IMR-90 (cell line): ENCODE results near the gene PP2D1. TPM values are rescaled to one million over a fixed set of nuclear protein-coding genes. Genes with fewer than 3 reads are reported as not detected.

ENCODE experiments used
- ATAC-seq: fragments of 200-7000 bp; cut with Tn5 transposase; 2 replicates; pipeline ENCODE4 v1.9.1; 2020; ENCODE audit warnings: low read depth, mild to moderate bottlenecking, moderate library complexity
- BruUV-seq: library from RNA; stranded (reverse); fragments of 400-500 nt; replicated peaks from 2 replicates; lab custom pipeline; 2021; lab: Mats Ljungman, UMichigan
- CTCF ChIA-PET: fragments of 300-600 bp; formaldehyde crosslinking; extraction: SDS; loops from one replicate; lab custom pipeline; 2021; ENCODE audit warnings: antibody characterized with exemption; lab: Yijun Ruan, JAX
- POLR2A ChIA-PET: fragments of 300-600 bp; sonication (Branson Sonifier 250); formaldehyde crosslinking; loops from one replicate; lab custom pipeline; 2022; ENCODE audit warnings: antibody characterized with exemption; ENCODE audit not compliant: unreplicated experiment; lab: Charles Lee
- DNase-seq: peaks from one replicate; pipeline ENCODE4 v3.0.0; 2013
- H2AFZ ChIP-seq: replicated peaks from 2 replicates; pipeline ENCODE3; 2013; ENCODE audit warnings: low read length, mild to moderate bottlenecking; ENCODE audit not compliant: poor library complexity
- H2AK5ac ChIP-seq: 2 replicates; pipeline ENCODE4 v1.6.1; 2013; ENCODE audit warnings: low read depth, low read length, inconsistent platforms
- H2AK9ac ChIP-seq: replicated peaks from 2 replicates; pipeline ENCODE3; 2013; ENCODE audit warnings: mild to moderate bottlenecking, low read depth, low read length, moderate library complexity; ENCODE audit not compliant: poor library complexity
- H2BK120ac ChIP-seq: 2 replicates; pipeline ENCODE4 v1.6.1; 2013; ENCODE audit warnings: low read depth, low read length, inconsistent platforms
- H2BK15ac ChIP-seq: 3 replicates; pipeline ENCODE4 v1.6.1; 2013; ENCODE audit warnings: low read depth, low read length, inconsistent platforms
- H2BK20ac ChIP-seq: 2 replicates; pipeline ENCODE4 v1.6.1; 2013; ENCODE audit warnings: low read depth, mild to moderate bottlenecking, inconsistent platforms, low read length, moderate library complexity
- H2BK5ac ChIP-seq: 2 replicates; pipeline ENCODE4 v1.6.1; 2013; ENCODE audit warnings: mild to moderate bottlenecking, low read depth, low read length, inconsistent platforms; ENCODE audit not compliant: poor library complexity, severe bottlenecking
- H3K14ac ChIP-seq: replicated peaks from 2 replicates; pipeline ENCODE4 v1.6.1; 2013; ENCODE audit warnings: low read depth, low read length, inconsistent platforms
- H3K18ac ChIP-seq: 2 replicates; pipeline ENCODE4 v1.6.1; 2013; ENCODE audit warnings: low read depth, low read length, control low read depth
- H3K23ac ChIP-seq: 2 replicates; pipeline ENCODE4 v1.6.1; 2013; ENCODE audit warnings: low read depth, low read length, inconsistent platforms
- H3K27ac ChIP-seq: 2 replicates; pipeline ENCODE4 v1.5.1; 2013; ENCODE audit warnings: mild to moderate bottlenecking, control low read depth, low read length; ENCODE audit not compliant: insufficient read depth
- H3K27me3 ChIP-seq: 2 replicates; pipeline ENCODE4 v1.6.1; 2013; ENCODE audit warnings: low read length; ENCODE audit not compliant: control insufficient read depth, insufficient read depth
- H3K36me3 ChIP-seq: 2 replicates; pipeline ENCODE4 v1.6.1; 2013; ENCODE audit warnings: low read length, mixed read lengths; ENCODE audit not compliant: control insufficient read depth, insufficient read depth
- H3K4ac ChIP-seq: 2 replicates; pipeline ENCODE4 v1.6.1; 2013; ENCODE audit warnings: low read depth, low read length, inconsistent platforms
- H3K4me1 ChIP-seq: 2 replicates; pipeline ENCODE4 v1.6.1; 2013; ENCODE audit warnings: low read length, mixed read lengths; ENCODE audit not compliant: control insufficient read depth, insufficient read depth
- H3K4me2 ChIP-seq: 2 replicates; pipeline ENCODE4 v1.6.1; 2013; ENCODE audit warnings: low read depth, mild to moderate bottlenecking, control low read depth, low read length, moderate library complexity
- H3K4me3 ChIP-seq: 2 replicates; pipeline ENCODE4 v1.5.1; 2013; ENCODE audit warnings: low read depth, mild to moderate bottlenecking, control low read depth, low read length, moderate library complexity; ENCODE audit not compliant: insufficient read depth
- H3K56ac ChIP-seq: 2 replicates; pipeline ENCODE4 v1.6.1; 2013; ENCODE audit warnings: low read length, inconsistent platforms; ENCODE audit not compliant: insufficient read depth; ENCODE audit errors: extremely low read depth
- H3K79me1 ChIP-seq, 2 experiments: 2 replicates each; pipeline ENCODE4 v1.6.1; 2013; ENCODE audit warnings: low read length in 2 of 2, inconsistent platforms in 1 of 2, low read depth in 1 of 2
- H3K9ac ChIP-seq: 2 replicates; pipeline ENCODE4 v1.6.1; 2013; ENCODE audit warnings: low read depth, low read length, control low read depth
- H3K9me1 ChIP-seq: 2 replicates; pipeline ENCODE4 v1.6.1; 2013; ENCODE audit warnings: low read length, inconsistent platforms; ENCODE audit not compliant: insufficient read depth
- H3K9me3 ChIP-seq: 2 replicates; pipeline ENCODE4 v1.6.1; 2013; ENCODE audit warnings: low read length; ENCODE audit not compliant: control insufficient read depth, insufficient read depth
- H4K20me1 ChIP-seq: 2 replicates; pipeline ENCODE4 v1.6.1; 2013; ENCODE audit warnings: low read length, inconsistent platforms; ENCODE audit not compliant: insufficient read depth
- H4K5ac ChIP-seq: 2 replicates; pipeline ENCODE4 v1.6.1; 2013; ENCODE audit warnings: mild to moderate bottlenecking, low read depth, low read length, control low read depth
- H4K8ac ChIP-seq, 2 experiments: 2 replicates each; pipeline ENCODE4 v1.6.1; 2013; ENCODE audit warnings: low read depth in 2 of 2, low read length in 2 of 2, control low read depth in 1 of 2, inconsistent platforms in 1 of 2
- H4K91ac ChIP-seq: 2 replicates; pipeline ENCODE4 v1.6.1; 2013; ENCODE audit warnings: low read depth, low read length, inconsistent platforms; ENCODE audit not compliant: insufficient read depth
- BHLHE40 ChIP-seq: fragments of 150-350 bp; IDR thresholded peaks from 2 replicates; pipeline ENCODE4 v1.6.1; 2016; ENCODE audit warnings: mild to moderate bottlenecking, low read depth, low read length
- CEBPB ChIP-seq: IDR thresholded peaks from 2 replicates; pipeline ENCODE4 v1.6.1; 2012; ENCODE audit warnings: low read depth, low read length, improper control_type of control experiment
- FOS ChIP-seq: fragments of 150-350 bp; IDR thresholded peaks from 2 replicates; pipeline ENCODE4 v1.6.1; 2016; ENCODE audit warnings: low read depth, low read length
- MAFK ChIP-seq: IDR thresholded peaks from 2 replicates; pipeline ENCODE4 v1.6.1; 2012; ENCODE audit warnings: low read depth, low read length, improper control_type of control experiment
- MAZ ChIP-seq: IDR thresholded peaks from 2 replicates; pipeline ENCODE4 v1.6.1; 2012; ENCODE audit warnings: low read depth, mild to moderate bottlenecking, low read length, improper control_type of control experiment, moderate library complexity, borderline replicate concordance
- NFE2L2 ChIP-seq: fragments of 150-350 bp; IDR thresholded peaks from 2 replicates; pipeline ENCODE4 v1.6.1; 2016; ENCODE audit warnings: low read depth, mild to moderate bottlenecking, low read length
- POLR2A ChIP-seq: IDR thresholded peaks from 2 replicates; pipeline ENCODE4 v1.6.1; 2012; ENCODE audit warnings: mild to moderate bottlenecking, low read depth, low read length
- RFX5 ChIP-seq: IDR thresholded peaks from 2 replicates; pipeline ENCODE4 v1.8.0; 2012; ENCODE audit warnings: low read depth, mild to moderate bottlenecking, low read length, moderate library complexity
- SMC3 ChIP-seq: fragments of 150-350 bp; IDR thresholded peaks from 2 replicates; pipeline ENCODE4 v1.6.1; 2016; ENCODE audit warnings: low read depth, mild to moderate bottlenecking, antibody characterized with exemption, low read length, moderate library complexity
- WGBS, 2 experiments: methylation state at CpG; one replicate each; pipeline versions ENCODE4 v1.1.5 to v1.1.7; 2013; ENCODE audit warnings: missing lambda C conversion rate in 2 of 2; ENCODE audit not compliant: insufficient read length in 1 of 2; ENCODE audit errors: extremely low coverage in 2 of 2; 5-methylcytosine and 5-hydroxymethylcytosine counted together
- dilution Hi-C: fragments of 300-500 bp; cut with HindIII; formaldehyde crosslinking; loops from one replicate; pipeline ENCODE4 v1.14.3; 2018; ENCODE audit warnings: low sequenced_read_pairs; ENCODE audit not compliant: unreplicated experiment
- in situ Hi-C: fragments of 300-500 bp; cut with MboI; formaldehyde crosslinking; loops from 3 replicates; pipeline ENCODE4 v1.14.3; 2019; ENCODE audit warnings: low sequenced_read_pairs, inconsistent platforms, mixed read lengths
- intact Hi-C: fragments of 100-400 bp; cut with micrococcal nuclease; formaldehyde crosslinking; loops from 2 replicates; pipeline ENCODE4 v1.10.0; 2022
- polyA plus RNA-seq, 3 experiments: library from polyadenylated mRNA; depleted of rRNA; stranded (reverse); fragments of >200 nt; gene quantifications; 2 replicates each; pipeline ENCODE4 v1.2.3, GENCODE V29; 2012; ENCODE audit warnings: low replicate concordance in 1 of 3
- total RNA-seq: library from RNA; depleted of rRNA; stranded (reverse); fragments of >200 nt; gene quantifications from 2 replicates; pipeline ENCODE4 v1.2.3, GENCODE V29; 2012
- TF ChIP-seq, protein P1 (sequence below): conservative IDR thresholded peaks from 2 replicates; pipeline ENCODE4 v1.5.1; 2012; ENCODE audit warnings: mild to moderate bottlenecking, low read depth, low read length, improper control_type of control experiment

PP2D1 gene
- total and polyA plus RNA-seq, 2 of the 4 experiments (the other 2 are of a cell fraction), result not detected

DNA sequence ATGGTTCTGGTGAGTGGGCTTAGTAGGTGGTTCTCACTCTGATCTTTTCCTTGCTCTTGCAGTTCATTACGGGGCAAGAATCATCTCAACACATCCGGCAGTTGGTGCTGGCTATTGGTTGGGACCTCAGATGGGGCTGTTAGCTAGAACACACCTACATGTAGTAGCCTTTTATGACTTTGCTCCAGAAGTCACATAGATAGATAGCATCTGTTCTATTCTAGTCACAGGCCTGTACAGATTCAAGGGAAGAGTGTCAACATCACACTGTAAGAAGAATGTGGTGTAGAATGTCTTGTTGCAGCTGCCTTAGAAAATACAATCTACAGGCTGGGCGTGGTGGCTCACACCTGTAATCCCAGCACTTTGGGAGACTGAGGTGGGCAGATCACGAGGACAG, 50.1 kb downstream of the PP2D1 start:
- in situ Hi-C loops, result no loop called here
- BruUV-seq, result no TSS peak
- DNase-seq, result no peak
- H3K27ac ChIP-seq, result no peak overlapping the region
- H2BK5ac ChIP-seq, result no peak overlapping the region
- no peak overlapping the region for H2AK5ac ChIP-seq
- no peak overlapping the region for H2BK120ac ChIP-seq
- H3K36me3 ChIP-seq, result peaks cover 21% of the 10 kb centered on the region
- H3K79me1 ChIP-seq, result peaks cover 9 to 45% of the 10 kb centered on the region in 2 experiments
- H3K18ac ChIP-seq, result no peak overlapping the region
- no peak overlapping the region for H4K91ac ChIP-seq
- no peak overlapping the region for H3K23ac ChIP-seq
- ChIA-PET POLR2A (no interaction called here), CTCF (no interaction called here)
- dilution Hi-C loops, result no loop called here
- no peak overlapping the region for H4K5ac ChIP-seq
- H4K20me1 ChIP-seq, result peaks cover 55% of the 10 kb centered on the region
- H3K4me2 ChIP-seq, result no peak overlapping the region
- no peak overlapping the region for H2BK15ac ChIP-seq
- H3K27me3 ChIP-seq, result no peaks in the 10 kb centered on the region
- H3K4me1 ChIP-seq, result no peaks in the 10 kb centered on the region; the same call in 1 of the 2 replicates
- H3K9ac ChIP-seq, result no peak overlapping the region
- H3K9me3 ChIP-seq, result no peaks in the 10 kb centered on the region
- TF ChIP-seq SMC3 (no peak), CEBPB (no peak), POLR2A (no peak), NFE2L2 (no peak), BHLHE40 (no peak), MAZ (no peak), MAFK (no peak), RFX5 (no peak), FOS (no peak)
- TF ChIP-seq, protein P1, sequence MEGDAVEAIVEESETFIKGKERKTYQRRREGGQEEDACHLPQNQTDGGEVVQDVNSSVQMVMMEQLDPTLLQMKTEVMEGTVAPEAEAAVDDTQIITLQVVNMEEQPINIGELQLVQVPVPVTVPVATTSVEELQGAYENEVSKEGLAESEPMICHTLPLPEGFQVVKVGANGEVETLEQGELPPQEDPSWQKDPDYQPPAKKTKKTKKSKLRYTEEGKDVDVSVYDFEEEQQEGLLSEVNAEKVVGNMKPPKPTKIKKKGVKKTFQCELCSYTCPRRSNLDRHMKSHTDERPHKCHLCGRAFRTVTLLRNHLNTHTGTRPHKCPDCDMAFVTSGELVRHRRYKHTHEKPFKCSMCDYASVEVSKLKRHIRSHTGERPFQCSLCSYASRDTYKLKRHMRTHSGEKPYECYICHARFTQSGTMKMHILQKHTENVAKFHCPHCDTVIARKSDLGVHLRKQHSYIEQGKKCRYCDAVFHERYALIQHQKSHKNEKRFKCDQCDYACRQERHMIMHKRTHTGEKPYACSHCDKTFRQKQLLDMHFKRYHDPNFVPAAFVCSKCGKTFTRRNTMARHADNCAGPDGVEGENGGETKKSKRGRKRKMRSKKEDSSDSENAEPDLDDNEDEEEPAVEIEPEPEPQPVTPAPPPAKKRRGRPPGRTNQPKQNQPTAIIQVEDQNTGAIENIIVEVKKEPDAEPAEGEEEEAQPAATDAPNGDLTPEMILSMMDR, result no peak
- 0 out of 2 replicates have a peak, but pooled peaks cover 4% of the 10 kb centered on the region for H3K9me1 ChIP-seq
- H4K8ac ChIP-seq, result no peak overlapping the region
- no peak overlapping the region for H3K4me3 ChIP-seq
- no CpG with 5 or more reads among the region's 4 CpGs for WGBS, 2 experiments
- H2AFZ ChIP-seq, result no peak overlapping the region
- H2BK20ac ChIP-seq, result no peak overlapping the region
- intact Hi-C loops, result no loop called here
- no peak overlapping the region for H2AK9ac ChIP-seq
- H3K4ac ChIP-seq, result no peak overlapping the region
- ATAC-seq, result no peak
- H3K14ac ChIP-seq, result no peak overlapping the region
- no peak overlapping the region for H3K56ac ChIP-seq
